Upper lobe of left lung (tissue), 4 donors: Measurements from ENCODE around the gene DLGAP1.

Experiments used
- CTCF ChIP-seq, 6 experiments: fragments of 450-650 bp in 4 of 6; fragments of 200-600 bp in 2 of 6; sonication (generic) in 2 of 6; IDR thresholded peaks; one replicate each; pipeline ENCODE4 v1.5.1; 2016 to 2019; ENCODE audit warnings: antibody characterized with exemption in 6 of 6
- POLR2A ChIP-seq, 4 donors: fragments of 450-650 bp; IDR thresholded peaks; one replicate each; pipeline ENCODE4 v1.5.1; 2016 to 2017; ENCODE audit warnings: antibody characterized with exemption in 4 of 4, mild to moderate bottlenecking in 2 of 4

GRCh38 chr18:4441098-4441497, 14.0 kb downstream of the DLGAP1 start:
- TF ChIP-seq POLR2A (IDR thresholded peaks at IDR 0.05) (no peak), CTCF (IDR thresholded peaks at IDR 0.05) (no peak)
